Thoracic aorta (tissue), 2 donors: ENCODE data around the gene BANF2. TPM values are rescaled to one million over a fixed set of nuclear protein-coding genes. Genes with fewer than 3 reads are reported as not detected.
"Not testable (repeated sequence)": the region's sequence is repeated elsewhere in the genome, so short reads cannot be mapped to it uniquely, and the experiment has no call there.

ENCODE experiments used
- ATAC-seq: fragments of 150-250 bp; one replicate; pipeline ENCODE4 v1.8.0; 2017; ENCODE audit warnings: low read depth; ENCODE audit not compliant: insufficient number of reproducible peaks, low FRiP score
- DNase-seq: peaks from one replicate; pipeline ENCODE4 v3.0.0-alpha.2; 2020; ENCODE audit warnings: low spot score
- H3K27ac ChIP-seq, 2 donors: fragments of 200-600 bp; sonication (generic); 1 replicate in 1 of 2; 2 replicates in 1 of 2; pipeline ENCODE4 v1.5.1; 2016; ENCODE audit warnings: mild to moderate bottlenecking in 2 of 2, moderate library complexity in 2 of 2
- H3K27me3 ChIP-seq: fragments of 200-600 bp; sonication (generic); replicated peaks from 2 replicates; pipeline ENCODE4 v1.6.0; 2016; ENCODE audit warnings: mild to moderate bottlenecking; ENCODE audit not compliant: insufficient read depth
- H3K36me3 ChIP-seq: fragments of 200-600 bp; sonication (generic); one replicate; pipeline ENCODE4 v1.5.1; 2016
- H3K4me1 ChIP-seq, 2 donors: fragments of 200-600 bp; sonication (generic); 1 replicate in 1 of 2; 2 replicates in 1 of 2; pipeline versions ENCODE4 v1.5.1 to v1.6.0; 2016; ENCODE audit warnings: low read depth in 2 of 2, mild to moderate bottlenecking in 1 of 2; ENCODE audit not compliant: control insufficient read depth in 1 of 2
- H3K4me3 ChIP-seq: fragments of 200-600 bp; sonication (generic); 2 replicates; pipeline ENCODE4 v1.5.1; 2016; ENCODE audit warnings: mild to moderate bottlenecking
- H3K9me3 ChIP-seq: fragments of 200-600 bp; sonication (generic); 2 replicates; pipeline ENCODE4 v1.5.1; 2016
- total RNA-seq, 2 donors: library from RNA; depleted of rRNA; stranded (reverse); fragments of >200 nt; gene quantifications; one replicate each; pipeline versions ENCODE4 v1.1.0 to v1.2.3, GENCODE V29; 2016
- TF ChIP-seq, protein P1 (sequence below): fragments of 200-600 bp; sonication (generic); IDR thresholded peaks from one replicate; pipeline ENCODE4 v1.5.1; 2019; ENCODE audit warnings: antibody characterized with exemption

The BANF2 gene
- total RNA-seq, 2 donors from 2014 or later: not detected

- Histone ChIP-seq H3K9me3 (no peaks in the 10 kb centered on the region), H3K27me3 (no peaks in the 10 kb centered on the region), H3K36me3 (peaks cover 13% of the 10 kb centered on the region), H3K27ac (no peak overlapping the region), H3K4me3 (no peak overlapping the region), H3K4me1 (peaks cover 13 to 59% of the 10 kb centered on the region in 2 donors)
- DNase-seq: no peak
- no peak for ATAC-seq
- TF ChIP-seq, protein P1, sequence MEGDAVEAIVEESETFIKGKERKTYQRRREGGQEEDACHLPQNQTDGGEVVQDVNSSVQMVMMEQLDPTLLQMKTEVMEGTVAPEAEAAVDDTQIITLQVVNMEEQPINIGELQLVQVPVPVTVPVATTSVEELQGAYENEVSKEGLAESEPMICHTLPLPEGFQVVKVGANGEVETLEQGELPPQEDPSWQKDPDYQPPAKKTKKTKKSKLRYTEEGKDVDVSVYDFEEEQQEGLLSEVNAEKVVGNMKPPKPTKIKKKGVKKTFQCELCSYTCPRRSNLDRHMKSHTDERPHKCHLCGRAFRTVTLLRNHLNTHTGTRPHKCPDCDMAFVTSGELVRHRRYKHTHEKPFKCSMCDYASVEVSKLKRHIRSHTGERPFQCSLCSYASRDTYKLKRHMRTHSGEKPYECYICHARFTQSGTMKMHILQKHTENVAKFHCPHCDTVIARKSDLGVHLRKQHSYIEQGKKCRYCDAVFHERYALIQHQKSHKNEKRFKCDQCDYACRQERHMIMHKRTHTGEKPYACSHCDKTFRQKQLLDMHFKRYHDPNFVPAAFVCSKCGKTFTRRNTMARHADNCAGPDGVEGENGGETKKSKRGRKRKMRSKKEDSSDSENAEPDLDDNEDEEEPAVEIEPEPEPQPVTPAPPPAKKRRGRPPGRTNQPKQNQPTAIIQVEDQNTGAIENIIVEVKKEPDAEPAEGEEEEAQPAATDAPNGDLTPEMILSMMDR: no peak
Measured at GRCh38 chr20:17657079-17657825, 42.5 kb upstream of the BANF2 start.

DNA sequence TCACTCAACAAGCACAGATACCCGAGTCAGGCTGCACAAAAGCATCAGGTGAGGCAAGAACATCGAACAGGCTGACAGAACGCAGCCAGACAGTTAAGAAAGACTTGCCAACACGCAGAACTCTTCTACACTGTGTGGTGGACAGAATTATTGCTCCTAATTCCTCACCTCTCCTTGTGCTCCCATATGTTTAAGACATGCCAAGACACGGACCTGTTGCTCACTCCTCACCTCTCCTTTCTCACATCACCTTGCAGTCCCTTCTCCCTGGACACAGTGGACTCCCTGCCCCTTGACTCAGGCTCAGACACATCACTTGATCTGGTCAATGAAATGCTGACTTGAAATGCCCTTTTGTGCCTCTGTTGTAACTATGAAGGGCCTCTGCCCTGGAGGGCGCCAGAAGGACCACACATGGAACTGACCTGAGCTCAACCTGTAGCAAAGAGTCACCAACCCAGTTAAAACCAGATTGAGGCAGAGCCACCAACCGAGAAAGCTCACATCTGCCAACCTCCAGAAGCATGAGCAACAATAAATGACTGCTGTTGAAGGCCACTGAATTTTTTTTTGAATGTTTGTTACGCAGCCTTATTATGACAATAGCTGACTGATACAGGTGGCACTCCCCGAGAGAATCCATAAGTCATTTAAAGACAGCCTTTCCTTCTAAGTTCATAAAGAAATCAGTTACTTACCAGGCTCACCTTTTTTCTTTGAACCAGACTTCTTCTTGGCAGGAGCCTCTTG, 41.7 kb upstream of the BANF2 start:
- no peak overlapping the region for H3K4me3 ChIP-seq
- no peaks in the 10 kb centered on the region for H3K27me3 ChIP-seq
- no peak for DNase-seq
- H3K36me3 ChIP-seq: peaks cover 13% of the 10 kb centered on the region
- no peak overlapping the region for H3K27ac ChIP-seq
- no peak for ATAC-seq
- H3K4me1 ChIP-seq: peaks cover 14 to 59% of the 10 kb centered on the region in 2 donors
- H3K9me3 ChIP-seq: no peaks in the 10 kb centered on the region
- TF ChIP-seq, protein P1: no peak

DNA sequence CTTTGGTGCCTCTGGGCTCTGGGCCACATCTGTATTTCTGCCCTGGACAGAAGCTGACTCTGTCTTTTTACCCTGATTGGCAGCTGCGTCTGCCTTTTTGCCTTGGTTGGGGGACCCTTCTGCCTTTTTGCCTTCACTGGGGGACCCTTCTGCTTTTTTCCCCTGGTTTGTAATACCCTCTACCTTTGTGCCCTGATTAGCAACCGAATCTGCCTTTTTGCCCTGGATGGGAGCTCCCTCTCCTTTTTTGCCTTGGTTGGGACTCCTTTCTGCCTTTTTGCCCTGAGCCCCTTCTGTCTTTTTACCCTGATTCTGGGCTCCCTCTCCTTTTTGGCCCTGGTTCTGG, 41.1 kb upstream of the BANF2 start:
- TF ChIP-seq, protein P1: no peak
- Histone ChIP-seq H3K27ac (no peak overlapping the region), H3K27me3 (no peaks in the 10 kb centered on the region), H3K9me3 (no peaks in the 10 kb centered on the region), H3K4me1 (peaks cover 12 to 61% of the 10 kb centered on the region in 2 donors), H3K36me3 (peaks cover 13% of the 10 kb centered on the region), H3K4me3 (no peak overlapping the region)
- DNase-seq: no peak
- no peak for ATAC-seq

DNA sequence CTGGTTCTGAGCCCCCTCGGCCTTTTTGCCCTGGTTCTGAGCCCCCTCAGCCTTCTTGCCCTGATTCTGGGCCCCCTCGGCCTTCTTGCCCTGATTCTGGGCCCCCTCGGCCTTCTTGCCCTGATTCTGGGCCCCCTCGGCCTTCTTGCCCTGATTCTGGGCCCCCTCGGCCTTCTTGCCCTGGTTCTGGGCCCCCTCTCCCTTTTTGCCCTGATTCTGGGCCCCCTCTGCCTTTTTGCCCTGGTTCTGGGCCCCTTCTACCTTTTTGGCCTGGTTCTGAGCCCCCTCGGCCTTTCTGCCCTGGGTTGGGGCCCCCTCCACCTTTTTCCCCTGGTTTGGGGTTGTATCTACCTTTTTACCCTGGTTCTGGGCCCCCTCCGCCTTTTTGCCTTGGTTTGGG, 40.4 kb upstream of the BANF2 start:
- H3K9me3 ChIP-seq, H3K27ac ChIP-seq, ATAC-seq, H3K27me3 ChIP-seq, H3K4me3 ChIP-seq, DNase-seq: not testable (repeated sequence)
- H3K36me3 ChIP-seq: peaks cover 13% of the 10 kb centered on the region
- H3K4me1 ChIP-seq: peaks cover 12 to 62% of the 10 kb centered on the region in 2 donors

GRCh38 chr20:17659801-17660200, 40.0 kb upstream of the BANF2 start:
- Histone ChIP-seq H3K27me3 (no peaks in the 10 kb centered on the region), H3K27ac (no peak overlapping the region)

More at GRCh38 chr20:17659801-17660200, 40.0 kb upstream of the BANF2 start:
- Histone ChIP-seq H3K36me3 (peaks cover 13% of the 10 kb centered on the region), H3K4me3 (no peak overlapping the region), H3K9me3 (no peaks in the 10 kb centered on the region), H3K4me1 (peaks cover 12 to 59% of the 10 kb centered on the region in 2 donors)
- ATAC-seq (no peak), DNase-seq (no peak)
- TF ChIP-seq, protein P1: no peak
